Amniotic stem cell (primary cell): ENCODE data around the gene HRH2.
"Not testable (repeated sequence)": the region's sequence is repeated elsewhere in the genome, so short reads cannot be mapped to it uniquely, and the experiment has no call there.

ENCODE experiments used
- DNase-seq: peaks from one replicate; lab custom pipeline; 2025; lab: John Stamatoyannopoulos, UW

HRH2 gene

DNA sequence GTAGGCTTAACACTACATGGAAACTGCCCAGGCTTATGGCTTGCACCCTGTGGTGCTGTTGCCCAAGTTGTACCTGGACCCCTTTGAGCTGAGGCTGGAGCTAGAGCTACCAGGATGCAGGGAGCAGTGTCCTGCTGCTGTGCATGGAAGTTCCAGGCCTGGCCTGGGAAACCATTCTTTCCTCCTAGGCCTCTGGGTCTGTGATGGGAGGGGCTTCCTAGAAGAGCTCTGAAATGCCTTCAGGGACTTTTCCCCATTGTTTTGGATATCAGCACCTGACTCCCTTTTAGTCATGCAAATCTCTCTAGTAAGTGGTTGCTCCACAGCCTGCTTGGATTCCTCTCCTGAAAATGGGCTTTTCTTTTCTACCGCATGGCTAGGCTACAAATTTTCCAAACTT is 7.9 kb upstream of the HRH2 start:
- no peak for DNase-seq

DNA sequence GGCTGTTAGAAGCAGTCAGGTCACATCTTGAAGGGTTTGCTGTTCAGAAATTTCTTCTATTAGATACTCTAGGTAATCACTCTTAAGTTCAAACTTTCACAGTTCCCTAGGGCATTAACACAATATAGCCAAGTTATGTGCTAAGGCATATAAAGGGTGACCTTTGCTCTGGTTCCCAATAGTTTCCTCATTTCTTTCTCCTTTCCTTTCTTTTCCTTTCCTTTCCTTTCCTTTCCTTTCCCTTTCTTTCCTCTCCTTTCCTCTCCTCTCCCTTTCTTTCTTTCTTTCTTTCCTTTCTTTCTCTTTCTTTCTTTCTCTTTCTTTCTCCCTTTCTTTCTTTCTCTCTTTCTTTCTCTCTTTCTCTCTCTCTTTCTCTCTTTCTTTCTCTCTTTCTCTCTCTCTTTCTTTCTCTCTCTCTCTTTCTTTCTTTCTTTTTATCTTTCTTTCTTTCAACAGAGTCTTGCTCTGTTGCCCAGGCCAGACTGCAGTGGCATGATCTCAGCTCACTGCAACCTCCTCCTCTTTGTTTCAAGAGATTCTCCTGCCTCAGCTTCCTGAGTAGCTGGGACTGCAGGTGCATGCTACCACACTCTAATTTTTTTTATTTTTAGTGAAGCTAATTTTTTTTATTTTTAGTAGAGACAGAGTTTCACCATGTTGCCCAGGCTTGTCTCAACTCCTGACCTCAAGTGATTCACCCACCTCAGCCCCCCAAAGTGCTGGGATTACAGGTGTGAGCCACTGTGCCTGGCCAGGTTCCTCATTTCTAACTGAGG is 7.3 kb upstream of the HRH2 start:
- DNase-seq: not testable (repeated sequence)

DNA sequence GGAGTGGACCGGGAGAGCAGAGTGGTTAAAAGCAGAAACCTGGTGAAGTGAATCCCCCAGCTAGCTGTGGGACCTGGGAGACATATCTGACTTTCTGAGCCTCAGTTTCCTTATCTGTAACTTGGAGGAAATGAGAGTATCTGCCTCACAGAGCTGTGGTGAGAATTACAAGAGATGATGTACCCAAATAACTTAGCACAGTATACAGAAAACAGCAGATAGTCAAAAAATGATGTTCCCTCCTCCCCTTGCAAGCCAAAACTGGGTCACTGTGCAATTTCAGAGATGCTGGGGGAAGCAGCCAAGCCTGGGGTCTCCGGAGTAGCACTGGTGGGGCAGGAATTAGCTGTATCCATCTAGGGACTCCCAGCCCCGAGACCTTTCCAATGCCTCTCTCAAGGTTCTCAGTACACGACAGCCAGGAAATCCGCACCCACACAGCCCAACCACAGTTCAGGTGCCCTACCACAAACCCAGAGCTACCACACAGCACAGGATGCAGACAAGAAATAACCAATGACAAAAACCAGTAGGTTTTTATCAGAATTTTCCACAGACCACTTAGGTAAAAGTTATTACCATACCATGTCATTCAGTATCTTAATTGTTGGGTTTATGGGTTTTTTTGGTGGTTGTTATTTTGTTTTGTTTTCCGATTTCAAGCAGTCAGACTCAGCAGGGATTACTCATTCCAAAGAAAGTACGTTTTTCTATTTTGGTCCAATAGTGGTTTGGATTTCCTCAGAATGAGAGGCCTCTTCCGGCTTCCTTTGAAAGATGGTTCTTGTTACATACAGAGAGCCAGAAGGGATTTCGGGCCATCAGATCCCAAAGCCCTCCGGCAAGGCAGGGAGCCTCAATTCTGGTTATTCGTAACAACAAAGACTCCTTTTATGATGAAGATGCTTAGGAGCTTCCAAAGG is 4.9 kb upstream of the HRH2 start:
- DNase-seq: no peak

DNA sequence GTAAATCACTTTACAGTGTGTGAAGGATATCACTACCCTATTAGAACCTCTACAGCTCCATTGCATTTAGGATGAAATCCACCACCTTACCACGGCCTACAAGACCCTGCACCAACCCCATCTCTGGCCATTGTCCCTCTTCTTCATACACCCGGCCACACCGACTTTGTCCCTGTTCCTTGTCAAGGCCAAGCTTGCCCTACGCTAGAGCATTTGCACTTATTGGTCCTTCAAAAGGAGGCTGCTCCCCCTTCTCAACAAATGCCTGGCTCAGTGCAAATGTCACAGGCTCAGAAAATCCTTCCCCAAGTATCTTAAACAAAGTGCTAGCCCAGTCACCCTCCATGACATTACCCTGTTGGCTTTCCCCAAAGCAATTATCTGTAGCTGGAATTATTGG is 4.1 kb upstream of the HRH2 start:
- no peak for DNase-seq

DNA sequence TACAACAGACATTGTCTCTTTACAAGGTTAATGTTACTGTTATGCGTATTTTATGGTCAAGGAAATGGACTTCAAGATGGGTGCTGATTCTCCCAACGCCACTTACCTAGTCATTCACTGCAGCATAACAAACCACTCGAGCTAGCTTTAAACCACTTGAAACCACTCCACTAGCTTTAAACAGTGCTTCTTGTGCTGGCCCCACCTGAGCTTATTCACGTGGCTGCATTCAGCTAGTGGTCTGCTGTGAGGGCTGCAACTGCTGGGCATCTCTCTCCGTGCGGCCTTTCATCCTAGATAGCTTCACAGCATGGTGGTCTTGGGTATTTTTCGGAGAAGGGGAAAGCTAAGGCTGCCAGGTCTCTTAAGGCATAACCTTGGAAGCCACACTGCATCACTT is 3.5 kb upstream of the HRH2 start:
- DNase-seq: no peak

DNA sequence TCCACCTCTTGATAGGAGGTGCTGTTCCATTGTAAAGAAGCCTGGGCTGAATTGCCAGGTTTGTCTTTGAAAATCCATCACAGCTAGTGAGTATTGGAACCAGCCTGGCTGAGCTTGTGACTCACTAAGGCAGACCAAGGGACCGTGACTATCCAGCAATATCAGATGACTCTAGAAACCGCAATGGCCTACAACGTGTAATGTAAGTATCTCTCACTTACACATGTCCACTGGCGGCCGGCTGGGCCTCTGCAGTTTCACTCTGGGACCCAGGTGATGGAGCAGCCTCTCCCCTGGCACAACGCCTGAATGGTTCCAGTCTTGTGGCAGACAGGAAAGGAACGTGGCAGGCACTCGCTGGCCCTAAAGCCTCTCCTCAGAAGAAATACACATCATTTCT is 3.1 kb upstream of the HRH2 start:
- DNase-seq: no peak

DNA sequence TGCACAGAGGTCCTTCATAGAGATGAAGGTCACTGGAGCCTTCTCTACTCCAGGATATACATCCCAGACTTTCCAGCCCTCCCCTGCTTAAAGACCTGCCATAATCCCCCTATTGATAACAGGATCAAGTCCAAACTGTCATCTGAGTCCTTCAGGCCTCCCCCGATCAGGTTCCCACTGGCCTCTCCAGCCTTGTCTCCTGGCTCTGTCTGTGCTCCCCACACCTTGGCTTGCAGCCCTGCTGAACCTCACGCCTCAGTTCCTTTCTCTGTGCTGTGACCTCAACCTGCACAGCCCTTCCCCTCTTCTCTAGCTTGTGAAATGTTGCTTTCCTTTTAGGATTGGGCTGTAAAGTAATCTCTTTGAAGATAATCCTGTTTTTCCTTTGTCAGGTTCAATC is 2.5 kb upstream of the HRH2 start:
- DNase-seq: no peak

DNA sequence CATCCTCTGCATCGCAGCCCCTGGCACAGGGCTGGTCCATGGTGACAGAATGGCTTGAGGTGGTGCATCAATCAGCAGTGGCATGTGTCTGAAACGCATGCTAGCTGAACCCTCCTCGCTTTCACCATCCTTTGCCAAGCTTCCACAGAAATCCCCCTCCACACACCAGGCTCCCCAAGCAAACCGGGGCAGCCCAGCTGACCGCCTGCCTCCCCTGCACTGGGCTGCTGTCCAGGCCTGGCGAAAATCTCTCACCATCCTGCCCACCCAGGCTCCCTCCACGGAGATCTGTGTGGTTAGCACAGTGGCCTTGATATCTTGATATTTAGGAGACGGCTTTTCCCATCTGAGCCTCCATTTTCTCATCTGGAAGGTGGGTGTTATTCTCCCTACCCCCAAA is 905 bp upstream of the HRH2 start:
- DNase-seq: no peak

DNA sequence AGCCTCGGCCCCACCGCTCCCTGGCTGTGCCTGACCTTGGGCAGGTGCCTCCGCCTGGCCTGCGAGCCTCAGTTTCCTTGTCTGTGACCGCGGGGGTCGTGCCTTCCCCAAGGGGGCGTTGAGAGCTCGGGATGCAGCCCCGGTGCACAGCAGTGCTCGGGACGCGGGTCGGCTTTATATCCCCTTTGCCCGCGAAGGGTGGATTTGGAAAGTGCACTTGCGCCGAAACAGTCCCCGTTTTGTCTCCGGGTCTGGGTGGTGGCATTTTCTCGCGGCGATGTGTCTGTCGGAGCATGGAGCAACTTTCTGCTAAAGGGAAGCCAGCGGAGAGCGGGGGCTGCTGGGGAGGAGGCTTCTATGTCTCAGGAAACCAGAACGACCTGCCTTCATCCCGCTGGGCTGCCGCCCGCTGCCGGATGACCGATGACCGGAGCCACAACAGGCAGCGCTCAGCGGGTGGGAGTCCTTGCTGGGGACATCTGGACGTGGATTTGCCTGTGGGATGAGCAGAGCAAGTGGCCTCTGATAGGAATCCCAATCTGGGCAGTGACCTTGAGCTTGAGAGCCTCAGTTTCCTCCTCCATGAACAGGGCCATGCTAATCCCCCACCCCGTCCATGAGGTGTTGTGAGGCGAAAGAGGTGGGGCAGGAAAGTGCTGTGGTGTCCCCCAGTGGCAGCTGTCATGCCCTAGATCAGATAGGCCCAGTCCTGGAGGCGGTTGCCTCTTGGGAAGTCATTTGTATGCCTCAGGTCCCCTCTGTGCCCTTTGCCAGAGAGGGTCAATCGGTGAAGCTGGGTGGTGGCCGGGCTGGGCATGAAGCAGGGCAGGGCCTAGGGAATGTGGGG is 651 bp downstream of the HRH2 start:
- DNase-seq: no peak

DNA sequence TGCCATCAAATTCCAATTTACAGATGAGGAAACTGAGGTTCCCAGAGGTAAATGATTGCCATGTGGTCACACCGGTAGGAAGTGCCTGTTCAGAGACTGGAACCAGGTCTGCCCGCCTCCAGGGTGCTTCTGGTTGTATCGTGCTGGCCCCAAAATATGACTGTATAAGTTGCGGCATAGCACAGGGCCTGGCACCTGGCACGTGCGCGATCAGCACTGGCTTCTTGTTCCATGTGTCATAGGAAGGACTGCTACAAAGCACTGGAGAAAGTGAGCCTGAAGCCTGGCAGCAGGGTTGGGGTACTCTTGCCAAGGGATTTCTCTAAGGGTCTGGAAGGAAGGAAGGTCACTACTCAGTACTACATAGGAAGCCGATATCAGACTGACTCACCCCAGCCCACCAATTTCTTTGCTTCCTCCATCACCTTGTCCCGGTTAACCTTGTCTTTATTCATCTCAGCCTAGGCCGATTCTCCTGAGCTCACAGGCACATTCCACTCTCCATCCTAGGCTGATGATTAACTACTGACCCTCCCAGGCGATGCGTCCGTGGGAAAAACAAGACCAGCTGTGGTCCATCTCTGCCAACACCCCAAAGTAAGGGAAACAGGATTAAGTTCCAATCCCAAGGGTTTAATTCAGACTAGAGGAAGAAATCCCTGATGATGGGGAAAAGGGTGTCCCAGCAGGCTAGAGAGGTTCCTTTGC is 1.8 kb downstream of the HRH2 start:
- no peak for DNase-seq

DNA sequence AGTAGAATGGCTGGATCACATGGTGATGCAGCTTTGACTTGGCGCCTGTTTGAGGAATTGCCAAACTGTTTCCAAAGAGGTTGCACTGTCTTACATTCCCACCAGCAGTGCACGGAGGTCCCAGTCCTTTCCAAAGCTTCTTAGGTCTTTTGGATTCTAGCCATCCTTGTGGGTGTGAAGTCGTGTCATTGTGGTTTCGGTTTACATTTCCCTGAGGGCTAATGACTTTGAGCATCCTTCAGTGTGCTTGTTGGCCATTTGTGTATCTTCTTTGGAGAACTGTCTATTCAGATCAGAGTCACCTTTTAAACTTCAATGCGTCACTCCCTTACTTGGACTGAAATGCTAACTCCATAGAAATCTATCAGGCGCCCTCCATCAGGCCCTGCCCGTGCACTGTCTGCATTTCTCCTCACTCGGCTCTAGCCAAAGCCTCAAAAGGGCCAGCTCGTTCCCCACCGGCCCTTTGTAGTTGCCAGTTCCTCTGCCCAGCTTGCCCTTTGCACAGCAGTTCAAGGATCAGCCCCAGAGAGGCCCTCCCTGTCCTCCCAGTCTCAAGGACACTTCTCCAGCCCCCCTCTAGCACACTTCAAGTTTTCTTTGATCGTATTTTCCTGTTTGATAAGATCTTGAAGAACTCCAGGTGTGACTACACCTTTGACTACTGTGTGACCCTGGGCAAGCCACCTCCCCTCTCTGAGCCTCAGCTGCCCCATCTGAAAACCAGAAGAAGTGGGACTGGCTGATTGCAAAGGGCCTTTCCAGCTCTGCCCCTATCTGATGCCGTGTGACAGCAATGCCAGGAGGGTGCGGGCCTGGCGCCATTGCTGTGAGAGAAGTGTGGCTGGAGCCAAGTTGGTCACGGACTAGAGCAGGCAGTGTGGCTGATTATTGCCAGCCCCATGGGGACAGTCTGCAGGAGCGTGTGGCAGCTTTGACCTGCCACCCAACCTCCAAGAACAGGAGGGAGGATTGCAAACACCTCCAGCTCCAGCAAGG is 5.6 kb downstream of the HRH2 start:
- DNase-seq: no peak

DNA sequence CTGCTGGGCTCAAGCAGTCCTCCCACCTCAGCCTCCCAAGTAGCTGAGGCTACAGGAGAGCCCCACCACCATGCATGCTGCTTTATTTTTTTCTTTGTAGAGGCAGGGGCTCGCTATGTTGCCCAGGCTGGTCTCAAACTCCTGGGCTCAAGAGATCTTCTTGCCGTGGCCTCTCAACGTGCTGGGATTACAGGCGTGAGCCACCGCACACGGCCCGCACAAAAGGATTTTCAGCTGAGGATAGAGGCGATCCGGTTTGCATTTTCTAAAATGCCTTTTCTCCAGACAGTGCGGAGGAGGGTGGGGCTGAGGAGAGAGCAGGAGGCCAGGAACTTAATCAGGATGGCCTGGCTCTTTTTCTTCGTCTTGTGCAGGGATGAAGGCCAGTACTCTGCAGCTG is 6.9 kb downstream of the HRH2 start:
- no peak for DNase-seq

DNA sequence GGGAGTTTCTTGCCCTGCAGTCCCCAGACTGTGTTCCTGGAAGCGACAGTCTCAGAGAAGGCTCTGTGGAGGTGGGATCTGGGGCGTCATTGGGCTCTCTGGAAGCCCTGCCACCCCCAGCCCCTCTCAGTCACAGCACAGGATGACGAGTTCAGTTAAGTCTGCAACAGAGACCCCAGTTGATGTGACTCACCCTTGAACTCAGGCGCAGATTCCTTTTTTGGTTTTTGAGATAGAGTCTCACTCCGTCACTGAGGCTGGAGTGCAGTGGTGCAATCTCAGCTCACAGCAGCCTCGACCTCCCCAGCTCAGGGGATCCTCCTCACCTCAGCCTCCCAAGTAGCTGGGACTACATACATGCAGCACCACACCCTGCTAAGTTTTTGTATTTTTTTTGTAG is 8.3 kb downstream of the HRH2 start:
- no peak for DNase-seq

DNA sequence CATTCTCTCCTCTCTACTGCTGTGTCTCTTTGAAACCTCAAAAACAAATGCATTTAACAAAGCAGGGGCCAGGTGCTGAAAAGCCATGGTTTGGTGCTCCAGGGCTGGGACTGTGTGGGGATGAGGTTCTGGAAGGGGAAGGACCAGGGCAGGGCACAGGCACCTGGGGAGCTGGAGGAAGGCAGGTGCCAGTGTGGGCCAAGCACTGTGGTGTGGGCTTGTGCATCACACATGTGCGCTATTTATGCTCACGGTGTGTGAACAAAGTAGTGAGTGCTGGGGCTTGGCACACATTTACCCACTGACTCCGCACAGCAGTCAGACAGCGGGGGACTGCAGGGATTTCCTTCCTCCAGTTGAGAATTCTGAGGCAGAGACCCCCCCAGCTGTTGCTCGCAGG is 10.1 kb downstream of the HRH2 start:
- DNase-seq: no peak

DNA sequence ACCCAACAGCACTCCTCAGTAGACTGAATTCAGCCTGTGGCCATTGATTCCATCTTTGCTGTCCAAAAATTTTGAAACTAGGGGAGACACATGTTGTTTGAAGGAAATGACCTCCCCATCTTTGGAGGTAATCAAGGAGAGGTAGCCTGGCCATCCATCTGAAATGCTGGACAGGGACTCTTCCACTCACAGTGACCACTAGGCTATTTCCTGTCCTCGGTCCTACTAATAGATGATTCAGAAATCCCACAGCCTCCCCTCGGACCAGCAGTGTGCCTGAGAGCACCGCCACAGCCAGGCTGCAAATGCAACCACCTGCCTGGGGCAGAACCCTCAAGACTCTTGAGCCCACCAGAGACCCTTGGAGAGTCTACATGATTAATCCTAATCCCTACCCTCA is 12.5 kb downstream of the HRH2 start:
- DNase-seq: no peak

DNA sequence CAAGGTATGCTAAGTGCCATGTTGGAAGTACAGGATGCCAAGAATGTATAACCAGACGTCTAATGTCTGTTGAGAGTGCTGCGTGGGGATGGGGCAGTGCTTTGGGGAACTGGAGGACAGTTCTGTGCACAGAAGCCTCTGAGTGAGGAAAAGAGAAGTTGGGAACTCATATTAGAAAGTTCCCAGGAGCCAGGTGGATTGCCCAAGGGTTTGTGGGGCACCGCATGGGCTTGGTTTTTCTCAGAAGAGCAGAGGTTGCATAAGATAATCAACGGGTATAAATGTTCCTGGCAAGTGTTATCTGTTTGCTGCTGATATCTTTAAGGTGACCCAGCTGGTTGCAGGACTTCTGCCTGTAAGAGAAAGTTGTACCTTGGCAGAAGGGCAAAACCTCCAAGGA is 13.1 kb downstream of the HRH2 start:
- DNase-seq: no peak

DNA sequence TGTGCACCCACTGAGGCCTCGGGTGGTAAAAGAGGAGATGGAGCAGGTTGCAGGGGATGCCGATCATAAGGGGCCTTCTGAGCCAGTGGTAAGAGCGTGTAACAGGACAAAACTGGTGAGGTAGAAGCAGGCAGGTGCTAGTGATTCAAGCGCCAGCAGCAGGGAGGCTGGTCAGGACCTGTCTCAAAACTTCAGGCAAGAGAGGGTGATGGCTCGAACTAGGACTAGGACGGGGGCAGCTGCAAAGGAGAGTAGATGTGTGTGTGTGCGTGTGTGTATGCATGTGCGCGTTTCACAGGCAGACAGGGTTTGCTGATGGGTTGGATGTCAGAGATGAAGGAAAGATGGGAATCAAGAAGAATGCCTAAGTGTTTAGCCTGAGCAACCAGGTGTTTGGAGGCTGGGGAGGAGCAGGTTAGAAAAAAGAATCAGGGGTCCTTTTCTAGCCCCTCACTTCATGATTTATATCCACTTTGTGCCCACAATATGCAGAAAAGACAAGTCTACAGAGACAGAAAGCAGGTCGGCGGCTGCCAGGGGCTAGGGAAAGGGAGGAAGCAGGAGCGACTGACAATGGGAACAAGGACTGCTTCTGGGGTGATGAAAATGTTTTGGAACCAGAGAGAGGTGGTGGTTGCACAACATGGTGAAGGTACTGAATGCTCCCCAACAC is 15.2 kb downstream of the HRH2 start:
- no peak for DNase-seq

DNA sequence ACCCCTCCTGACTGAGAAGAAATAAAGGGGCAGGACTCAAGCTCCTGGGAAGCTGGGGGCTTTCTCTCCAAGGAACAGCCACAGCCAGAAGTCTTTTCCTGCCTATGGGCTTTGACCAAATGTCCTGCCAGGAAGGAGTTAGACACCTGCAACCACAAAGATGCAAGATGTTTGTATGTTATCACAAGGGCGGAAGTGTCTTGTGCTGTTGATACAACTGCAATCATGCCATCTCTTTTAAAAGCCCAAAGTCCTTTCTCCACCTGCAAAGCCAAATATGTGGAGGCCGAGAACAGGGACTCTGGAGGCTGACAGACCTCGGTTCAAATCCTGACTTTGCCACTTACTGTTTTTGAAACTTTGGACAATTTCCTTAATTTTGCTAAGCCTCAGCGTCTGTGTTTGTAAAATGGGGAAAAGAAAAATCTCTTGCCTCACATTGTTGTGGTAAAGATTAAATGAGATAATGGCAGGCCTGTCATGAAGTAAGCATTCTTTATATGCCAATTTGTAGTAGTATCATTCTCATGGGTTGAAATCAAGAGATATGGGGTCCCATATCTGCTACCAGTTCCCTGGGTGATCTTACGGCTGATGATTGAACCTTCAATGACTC is 17.0 kb downstream of the HRH2 start:
- DNase-seq: no peak

DNA sequence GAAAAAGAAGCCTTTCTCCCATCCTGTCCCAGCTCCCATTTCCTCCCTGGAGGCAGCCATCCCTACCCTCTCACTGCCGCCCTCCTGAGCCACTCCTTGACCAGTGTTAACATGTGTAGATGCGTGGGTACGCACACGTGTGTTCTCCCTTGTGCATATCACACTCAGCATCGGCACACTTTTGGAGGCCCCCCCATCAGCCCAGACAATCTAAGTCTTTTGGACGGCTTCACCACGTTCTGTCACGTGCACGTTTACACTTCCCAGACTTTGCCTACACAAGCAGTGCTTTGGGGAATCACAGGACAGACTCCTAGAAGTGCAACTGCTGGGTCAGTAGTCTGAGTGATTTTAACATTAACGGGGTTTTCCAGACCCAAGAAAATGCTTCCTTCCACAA is 18.0 kb downstream of the HRH2 start:
- DNase-seq: no peak

DNA sequence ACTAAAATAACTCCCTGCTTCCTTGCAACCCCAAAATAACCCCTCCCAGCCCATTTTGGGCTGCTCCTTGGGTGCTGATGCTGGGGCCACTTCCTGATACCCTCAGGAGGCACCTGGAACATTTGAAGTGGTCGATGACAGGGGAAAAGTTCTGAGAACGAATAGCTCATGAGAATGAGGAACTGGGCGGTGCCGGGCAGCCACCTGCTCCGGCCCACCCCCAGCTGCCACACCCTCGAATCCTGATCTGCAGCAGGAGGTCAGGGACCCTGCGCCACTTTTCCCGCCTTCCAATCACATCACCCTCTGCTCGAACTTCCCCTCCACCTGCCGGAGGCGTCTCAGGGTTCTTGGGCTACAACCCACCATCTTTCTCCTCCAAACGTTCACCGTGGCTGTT is 19.7 kb downstream of the HRH2 start:
- DNase-seq: no peak
